Measurements from ENCODE around the gene HPS5. TPM values are rescaled to one million over a fixed set of nuclear protein-coding genes. Genes with fewer than 3 reads are reported as not detected.
"Not testable (repeated sequence)": the region's sequence is repeated elsewhere in the genome, so short reads cannot be mapped to it uniquely, and the experiment has no call there.

The HPS5 gene
- total RNA-seq, 1 donor from 2014 or later: 15.1 TPM

DNA sequence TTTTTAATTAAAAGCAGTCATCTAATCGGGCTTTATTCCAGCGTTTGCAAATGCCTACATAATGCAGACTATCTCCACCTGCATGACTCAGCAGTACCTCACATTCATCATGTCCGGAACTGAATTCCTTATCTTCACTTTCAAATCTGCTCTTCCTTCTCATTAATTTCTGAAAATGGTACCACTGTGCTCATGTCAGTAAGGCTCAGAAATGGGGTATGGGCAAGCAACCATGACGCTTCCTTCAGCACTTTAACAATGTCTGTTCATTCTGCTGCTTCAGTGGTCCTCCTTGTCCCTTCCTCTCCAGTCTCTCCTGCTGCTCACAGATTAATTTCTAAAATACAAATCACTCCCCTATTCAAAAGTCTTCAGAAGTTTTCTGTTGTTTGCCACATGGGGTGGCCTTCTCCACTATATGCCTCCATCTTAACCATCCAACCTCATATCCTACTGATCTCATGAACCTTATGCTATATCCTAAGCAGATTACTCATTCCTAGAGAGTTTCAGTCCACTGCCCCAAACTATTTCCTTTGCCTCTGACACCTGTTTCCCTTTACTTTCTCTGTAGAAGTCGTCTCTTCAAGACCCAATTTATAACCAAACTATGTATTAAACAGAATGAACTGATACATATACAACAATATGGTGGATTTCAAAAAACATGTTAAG is 7.4 kb upstream of the HPS5 start:
- Histone ChIP-seq H3K4me3 (ENCODE audit: low read depth, low read length) (no peak overlapping the region), H3K27me3 (ENCODE audit: control insufficient read depth, insufficient read depth, low read length) (no peaks in the 10 kb centered on the region), H3K36me3 (ENCODE audit: control insufficient read depth, insufficient read depth, low read length) (peaks cover 2% of the 10 kb centered on the region)
- DNase-seq (ENCODE audit: low read depth): no peak
- TF ChIP-seq, protein P1, sequence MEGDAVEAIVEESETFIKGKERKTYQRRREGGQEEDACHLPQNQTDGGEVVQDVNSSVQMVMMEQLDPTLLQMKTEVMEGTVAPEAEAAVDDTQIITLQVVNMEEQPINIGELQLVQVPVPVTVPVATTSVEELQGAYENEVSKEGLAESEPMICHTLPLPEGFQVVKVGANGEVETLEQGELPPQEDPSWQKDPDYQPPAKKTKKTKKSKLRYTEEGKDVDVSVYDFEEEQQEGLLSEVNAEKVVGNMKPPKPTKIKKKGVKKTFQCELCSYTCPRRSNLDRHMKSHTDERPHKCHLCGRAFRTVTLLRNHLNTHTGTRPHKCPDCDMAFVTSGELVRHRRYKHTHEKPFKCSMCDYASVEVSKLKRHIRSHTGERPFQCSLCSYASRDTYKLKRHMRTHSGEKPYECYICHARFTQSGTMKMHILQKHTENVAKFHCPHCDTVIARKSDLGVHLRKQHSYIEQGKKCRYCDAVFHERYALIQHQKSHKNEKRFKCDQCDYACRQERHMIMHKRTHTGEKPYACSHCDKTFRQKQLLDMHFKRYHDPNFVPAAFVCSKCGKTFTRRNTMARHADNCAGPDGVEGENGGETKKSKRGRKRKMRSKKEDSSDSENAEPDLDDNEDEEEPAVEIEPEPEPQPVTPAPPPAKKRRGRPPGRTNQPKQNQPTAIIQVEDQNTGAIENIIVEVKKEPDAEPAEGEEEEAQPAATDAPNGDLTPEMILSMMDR (IDR thresholded peaks at IDR 0.05; ENCODE audit: insufficient read depth, low read length, poor library complexity, severe bottlenecking): no peak

DNA sequence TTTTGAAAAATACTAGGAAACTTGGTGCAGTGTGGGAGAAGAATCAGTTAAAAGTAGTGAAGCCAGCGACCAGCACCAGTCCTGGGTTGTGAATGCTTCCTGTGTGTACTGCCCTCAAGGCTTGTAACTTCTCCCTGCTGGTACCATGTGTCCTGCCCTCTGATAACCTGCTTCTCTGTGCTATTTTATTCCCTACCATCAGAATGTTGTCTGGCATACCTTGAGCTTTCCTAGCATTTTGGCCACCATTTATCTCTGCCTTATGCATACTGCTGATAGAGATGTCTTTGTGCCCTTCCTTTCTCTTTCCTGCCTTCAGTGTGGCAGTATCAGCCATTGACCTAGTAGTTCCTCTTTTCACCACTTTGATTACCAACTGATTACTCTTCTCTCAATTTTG is 2.4 kb upstream of the HPS5 start:
- Histone ChIP-seq H3K4me3 (ENCODE audit: low read depth, low read length) (no peak overlapping the region), H3K27me3 (ENCODE audit: control insufficient read depth, insufficient read depth, low read length) (no peaks in the 10 kb centered on the region), H3K36me3 (ENCODE audit: control insufficient read depth, insufficient read depth, low read length) (peaks cover 2% of the 10 kb centered on the region)
- DNase-seq (ENCODE audit: low read depth): no peak
- TF ChIP-seq, protein P1 (IDR thresholded peaks at IDR 0.05; ENCODE audit: insufficient read depth, low read length, poor library complexity, severe bottlenecking): no peak

DNA sequence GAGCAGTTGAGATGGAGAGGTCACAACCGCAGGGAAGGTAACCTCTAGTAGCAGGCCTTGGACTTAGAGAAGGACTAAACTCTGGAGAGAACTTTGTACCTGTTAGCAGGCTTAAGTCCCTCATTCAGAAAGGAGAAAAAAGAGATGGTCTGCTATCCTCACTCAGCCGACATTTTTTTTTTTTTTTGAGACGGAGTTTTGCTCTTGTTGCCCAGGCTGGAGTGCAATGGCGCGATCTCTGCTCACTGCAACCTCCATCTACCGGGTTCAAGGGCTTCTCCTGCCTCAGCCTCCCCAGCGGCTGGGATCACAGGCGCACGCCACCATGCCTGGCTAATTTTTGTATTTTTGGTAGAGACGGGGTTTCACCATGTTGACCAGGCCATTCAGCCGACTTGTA is 1.9 kb upstream of the HPS5 start:
- DNase-seq (ENCODE audit: low read depth); H3K4me3 ChIP-seq (ENCODE audit: low read depth, low read length); H3K36me3 ChIP-seq (ENCODE audit: control insufficient read depth, insufficient read depth, low read length); H3K27me3 ChIP-seq (ENCODE audit: control insufficient read depth, insufficient read depth, low read length): not testable (repeated sequence)

DNA sequence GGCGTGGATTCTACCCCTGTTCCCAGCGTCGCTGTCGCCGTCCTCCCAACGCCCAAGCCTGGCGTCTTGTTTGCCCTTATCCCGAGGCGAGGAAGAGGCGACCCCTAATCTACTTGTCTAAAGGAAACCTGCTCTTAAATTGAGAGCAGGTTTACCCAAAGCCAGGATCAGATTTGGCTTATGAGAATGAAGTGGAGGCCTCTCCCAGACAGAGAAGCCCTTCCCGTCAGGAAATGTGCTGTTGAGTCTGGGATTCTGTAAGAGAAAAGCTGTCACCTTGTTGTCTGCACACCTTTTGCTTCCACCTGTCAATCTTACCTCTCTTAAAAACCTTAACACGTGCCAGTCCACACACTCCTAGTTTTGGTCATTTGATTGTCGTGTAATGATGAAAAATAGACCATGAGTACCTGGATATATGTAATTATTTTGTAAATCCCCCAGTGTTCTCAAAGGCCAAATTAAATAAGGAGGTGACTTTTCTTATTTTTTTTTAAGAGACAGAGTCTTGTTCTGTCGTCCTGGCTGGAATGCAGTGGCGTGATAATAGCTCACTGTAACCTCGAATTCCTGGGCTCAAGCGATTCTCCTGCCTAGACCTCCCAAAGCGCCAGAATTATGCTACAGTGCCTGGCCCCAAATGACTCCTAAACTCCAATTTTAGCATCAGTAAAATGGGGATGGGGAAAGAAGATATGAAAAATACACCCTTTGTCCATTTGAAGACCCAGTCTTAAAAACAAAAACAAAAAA is 1.1 kb upstream of the HPS5 start:
- Histone ChIP-seq H3K27me3 (ENCODE audit: control insufficient read depth, insufficient read depth, low read length) (no peaks in the 10 kb centered on the region), H3K36me3 (ENCODE audit: control insufficient read depth, insufficient read depth, low read length) (peaks cover 2% of the 10 kb centered on the region), H3K4me3 (ENCODE audit: low read depth, low read length) (peak overlapping the region; percentile 81)
- TF ChIP-seq, protein P1 (IDR thresholded peaks at IDR 0.05; ENCODE audit: insufficient read depth, low read length, poor library complexity, severe bottlenecking): no peak
- no peak for DNase-seq (ENCODE audit: low read depth)

DNA sequence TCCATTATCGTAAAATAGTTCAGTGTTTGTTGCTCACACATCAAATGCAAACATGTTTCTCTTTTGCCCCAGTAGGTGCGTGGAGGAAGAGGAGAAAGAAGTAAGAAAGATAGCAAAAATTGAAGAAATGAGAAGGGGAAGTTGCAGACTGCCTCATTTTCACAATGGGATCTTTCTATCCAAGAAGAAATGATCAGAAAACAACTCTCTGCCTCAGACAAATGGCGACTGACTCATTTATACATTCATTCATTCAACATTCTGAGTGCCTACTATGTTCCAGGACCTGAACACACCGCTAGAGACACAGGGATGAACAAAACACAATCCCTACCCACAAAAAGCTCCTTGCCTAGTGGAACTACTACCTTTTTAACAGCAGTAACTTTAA is 367 bp downstream of the HPS5 start:
- TF ChIP-seq, protein P1 (IDR thresholded peaks at IDR 0.05; ENCODE audit: insufficient read depth, low read length, poor library complexity, severe bottlenecking): no peak
- H3K36me3 ChIP-seq (ENCODE audit: control insufficient read depth, insufficient read depth, low read length): no peaks in the 10 kb centered on the region
- DNase-seq (ENCODE audit: low read depth): no peak
- H3K4me3 ChIP-seq (ENCODE audit: low read depth, low read length): peak overlapping the region; percentile 81
- H3K27me3 ChIP-seq (ENCODE audit: control insufficient read depth, insufficient read depth, low read length): no peaks in the 10 kb centered on the region

DNA sequence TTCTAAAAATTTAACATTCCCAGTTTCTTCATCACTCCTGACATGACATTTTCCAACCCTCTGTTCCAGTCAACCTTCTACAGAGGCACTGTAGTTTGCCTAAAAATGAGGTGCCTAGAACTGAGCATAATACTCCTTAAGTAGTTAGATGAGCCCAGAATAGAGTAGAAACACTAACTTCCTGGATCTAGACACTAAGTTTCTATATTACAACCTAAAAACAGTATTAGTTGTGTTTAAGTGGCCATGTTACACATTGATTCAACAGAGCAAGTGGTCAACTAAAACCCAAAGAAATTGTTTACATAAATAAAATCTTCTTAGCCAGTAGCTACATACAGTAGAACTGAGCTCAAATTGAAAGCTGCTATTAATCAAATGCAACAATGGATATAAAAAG is 1.3 kb downstream of the HPS5 start:
- Histone ChIP-seq H3K4me3 (ENCODE audit: low read depth, low read length) (peak overlapping the region; percentile 81), H3K27me3 (ENCODE audit: control insufficient read depth, insufficient read depth, low read length) (no peaks in the 10 kb centered on the region), H3K36me3 (ENCODE audit: control insufficient read depth, insufficient read depth, low read length) (no peaks in the 10 kb centered on the region)
- TF ChIP-seq, protein P1 (IDR thresholded peaks at IDR 0.05; ENCODE audit: insufficient read depth, low read length, poor library complexity, severe bottlenecking): no peak
- DNase-seq (ENCODE audit: low read depth): no peak
